Measurements from ENCODE around the gene GPD2. TPM values are rescaled to one million over a fixed set of nuclear protein-coding genes. Genes with fewer than 3 reads are reported as not detected.

Gene GPD2
- total and polyA plus RNA-seq, 2 of the 8 experiments (the other 6 are each of a cell fraction or from before 2014, with no cell fraction given), result 8.4 to 43.1 TPM

GRCh38 chr2:156537141-156537540 lies 101.0 kb downstream of the GPD2 start (continued):
- no peak for TF ChIP-seq KDM5A (IDR thresholded peaks at IDR 0.05; ENCODE audit: low read length)
- TF ChIP-seq NANOG (IDR thresholded peaks at IDR 0.05; ENCODE audit: insufficient read depth, low read depth, low read length, poor library complexity, severe bottlenecking), result no peak
- TF ChIP-seq CTBP2 (IDR thresholded peaks at IDR 0.05; ENCODE audit: borderline replicate concordance, insufficient read depth, insufficient read length, low read length), result no peak
- TF ChIP-seq POLR2AphosphoS5 (IDR thresholded peaks at IDR 0.05; ENCODE audit: low read depth, low read length), result no peak
- TF ChIP-seq EGR1 (IDR thresholded peaks at IDR 0.05; ENCODE audit: borderline replicate concordance, low read depth, low read length), result no peak
- TF ChIP-seq HDAC6 (IDR thresholded peaks at IDR 0.05; ENCODE audit: low read depth, low read length), result no peak
- no peak for TF ChIP-seq GTF2F1 (IDR thresholded peaks at IDR 0.05; ENCODE audit: borderline replicate concordance, low read depth, low read length)
- no peak for TF ChIP-seq CHD7 (IDR thresholded peaks at IDR 0.05; ENCODE audit: insufficient replicate concordance, low read length)
- no peak for TF ChIP-seq FOSL1 (IDR thresholded peaks at IDR 0.05; ENCODE audit: insufficient read depth, low read depth, low read length)
- TF ChIP-seq USF2 (IDR thresholded peaks at IDR 0.05; ENCODE audit: low read length), result no peak

Measured in H1 (cell line).